Measurements from ENCODE around the gene LRRC41. TPM values are rescaled to one million over a fixed set of nuclear protein-coding genes. Genes with fewer than 3 reads are reported as not detected.
"Not testable (repeated sequence)": the region's sequence is repeated elsewhere in the genome, so short reads cannot be mapped to it uniquely, and the experiment has no call there.

The LRRC41 gene
- total and polyA plus RNA-seq, 7 donors = 21.0 to 65.2 (median 55.1) TPM

DNA sequence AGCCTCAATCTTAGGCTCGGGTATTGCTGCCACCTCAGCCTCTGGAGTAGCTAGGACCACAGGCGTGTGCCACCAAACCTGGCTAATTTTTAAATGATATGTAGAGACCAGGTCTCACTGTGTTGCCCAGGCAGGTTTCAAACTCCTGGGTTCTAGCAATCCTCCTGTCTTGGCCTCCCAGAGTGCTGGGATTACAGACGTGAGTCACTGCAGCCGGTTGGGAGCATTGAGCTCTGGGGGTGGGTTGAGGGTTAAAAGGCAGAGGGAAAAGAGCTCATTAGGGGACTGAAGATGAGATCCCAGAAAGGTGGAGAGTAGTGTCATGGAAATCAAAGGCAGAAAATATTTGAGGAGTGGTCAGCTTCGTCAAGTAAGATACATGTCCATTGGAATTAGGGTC lies 48.7 kb downstream of the LRRC41 start:
- Histone ChIP-seq H3K36me3 (no peaks in the 10 kb centered on the region), H3K27ac (no peak overlapping the region), H3K4me1 (no peaks in the 10 kb centered on the region), H3K9me3 (no peaks in the 10 kb centered on the region), H3K4me3 (no peak overlapping the region), H3K27me3 (no peaks in the 10 kb centered on the region)
- 96% methylated on average over 5 of the region's 5 CpGs for WGBS, 2 donors
- DNase-seq = no peak
- TF ChIP-seq POLR2AphosphoS5 (IDR thresholded peaks at IDR 0.05) (no peak), EP300 (IDR thresholded peaks at IDR 0.05) (no peak), POLR2A (IDR thresholded peaks at IDR 0.05) (no peak)
- TF ChIP-seq, protein P1, sequence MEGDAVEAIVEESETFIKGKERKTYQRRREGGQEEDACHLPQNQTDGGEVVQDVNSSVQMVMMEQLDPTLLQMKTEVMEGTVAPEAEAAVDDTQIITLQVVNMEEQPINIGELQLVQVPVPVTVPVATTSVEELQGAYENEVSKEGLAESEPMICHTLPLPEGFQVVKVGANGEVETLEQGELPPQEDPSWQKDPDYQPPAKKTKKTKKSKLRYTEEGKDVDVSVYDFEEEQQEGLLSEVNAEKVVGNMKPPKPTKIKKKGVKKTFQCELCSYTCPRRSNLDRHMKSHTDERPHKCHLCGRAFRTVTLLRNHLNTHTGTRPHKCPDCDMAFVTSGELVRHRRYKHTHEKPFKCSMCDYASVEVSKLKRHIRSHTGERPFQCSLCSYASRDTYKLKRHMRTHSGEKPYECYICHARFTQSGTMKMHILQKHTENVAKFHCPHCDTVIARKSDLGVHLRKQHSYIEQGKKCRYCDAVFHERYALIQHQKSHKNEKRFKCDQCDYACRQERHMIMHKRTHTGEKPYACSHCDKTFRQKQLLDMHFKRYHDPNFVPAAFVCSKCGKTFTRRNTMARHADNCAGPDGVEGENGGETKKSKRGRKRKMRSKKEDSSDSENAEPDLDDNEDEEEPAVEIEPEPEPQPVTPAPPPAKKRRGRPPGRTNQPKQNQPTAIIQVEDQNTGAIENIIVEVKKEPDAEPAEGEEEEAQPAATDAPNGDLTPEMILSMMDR (IDR thresholded peaks at IDR 0.05) = no peak
- intact Hi-C loops (cut with DNase I) = no loop called here

DNA sequence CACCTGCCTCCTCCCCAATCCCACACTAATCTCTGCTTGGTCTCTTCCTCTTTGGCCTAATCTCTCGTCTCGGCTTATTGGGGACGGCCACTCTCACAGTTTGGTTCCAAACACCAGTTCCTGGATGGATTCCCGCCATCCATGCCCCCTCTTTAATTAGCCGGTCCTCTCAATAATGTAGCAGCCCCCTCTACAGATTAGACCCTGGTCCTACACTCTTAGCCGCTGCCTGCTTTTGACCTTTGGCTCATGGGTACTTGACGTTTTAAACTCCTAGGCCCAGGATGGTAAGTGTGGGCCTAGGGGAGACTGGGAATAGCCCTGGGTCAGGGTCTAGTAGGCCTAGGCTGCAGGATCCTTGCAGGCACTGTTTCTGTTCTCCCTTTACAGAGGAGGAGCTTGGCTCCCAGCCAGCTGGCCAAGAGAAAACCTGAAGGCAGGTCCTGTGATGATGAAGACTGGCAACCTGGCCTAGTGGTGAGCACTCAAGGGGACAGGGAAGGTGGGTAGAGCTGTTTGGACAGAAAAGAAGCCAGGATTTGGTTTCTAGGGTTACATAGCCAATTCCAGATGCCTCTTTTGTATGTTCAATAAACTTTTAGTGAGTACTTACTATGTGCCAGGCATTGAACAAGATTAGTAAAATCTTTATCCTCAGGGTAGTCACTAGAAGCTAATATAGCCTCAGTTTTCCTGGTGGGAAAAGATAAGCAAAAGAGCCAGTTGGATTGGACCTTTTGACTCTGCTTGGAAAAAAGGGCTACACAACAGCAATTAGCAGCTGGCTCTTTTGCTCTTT lies 55.1 kb downstream of the LRRC41 start:
- peaks cover 0 to 15% (median 14%) of the 10 kb centered on the region in 4 donors for H3K4me1 ChIP-seq
- DNase-seq = peak; percentile 69
- no peak overlapping the region for H3K27ac ChIP-seq
- 3 to 5% methylated on average over 7 of the region's 7 CpGs for WGBS, 2 donors
- no peaks in the 10 kb centered on the region for H3K9me3 ChIP-seq
- H3K4me3 ChIP-seq = peak overlapping the region in 3 of 4 donors; percentile 50 to 68 (median 58)
- intact Hi-C loops (cut with DNase I) = no loop called here
- H3K27me3 ChIP-seq = no peaks in the 10 kb centered on the region
- TF ChIP-seq, protein P1 (IDR thresholded peaks at IDR 0.05) = no peak
- no peak for TF ChIP-seq POLR2AphosphoS5 (IDR thresholded peaks at IDR 0.05)
- no peak for TF ChIP-seq EP300 (IDR thresholded peaks at IDR 0.05)
- TF ChIP-seq POLR2A (IDR thresholded peaks at IDR 0.05) = no peak
- no peaks in the 10 kb centered on the region for H3K36me3 ChIP-seq

DNA sequence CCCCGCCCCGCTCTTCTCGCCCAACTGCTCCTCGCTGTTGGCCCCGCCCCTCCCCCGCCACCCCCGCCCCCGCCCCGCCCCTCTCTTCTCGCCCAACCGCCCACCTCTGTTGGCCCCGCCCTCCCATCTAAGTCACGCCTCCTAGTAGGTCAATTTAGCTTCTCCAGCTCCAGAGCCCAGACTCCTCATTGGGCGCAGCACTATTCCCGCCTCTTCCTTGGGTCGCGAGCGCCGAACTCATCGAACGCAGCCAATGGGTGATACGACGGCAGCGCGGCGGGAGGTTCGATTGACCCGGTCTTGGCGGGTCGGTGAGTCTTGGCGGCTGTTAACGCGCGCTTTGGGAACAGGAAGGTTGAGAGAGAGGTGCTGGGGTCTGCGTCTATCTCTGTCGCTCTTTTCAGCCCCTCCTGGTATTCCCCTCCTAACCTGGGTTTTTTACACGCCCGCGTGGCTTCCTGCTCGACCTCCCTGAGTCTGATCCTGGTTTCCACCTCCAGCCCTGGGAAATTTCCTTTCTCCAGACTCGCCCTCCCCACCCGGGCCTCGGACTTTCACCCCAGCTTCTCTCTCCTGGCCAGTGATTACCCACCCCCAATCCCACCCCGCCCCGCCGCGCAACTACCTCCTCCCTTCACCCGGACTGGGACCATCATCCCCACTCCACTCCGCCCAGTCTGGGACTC lies 55.8 kb downstream of the LRRC41 start, which contains the start of gene RAD54L:
RAD54L (plus strand) TSS at position 328 of the 686 bp plus-strand sequence. CDS start 643 bp downstream, outside the sequence.
- Histone ChIP-seq H3K36me3 (no peaks in the 10 kb centered on the region), H3K4me3 (peak within 1 kb of the TSS; percentile 41 to 68 (median 64)), H3K9me3 (no peaks in the 10 kb centered on the region), H3K27me3 (no peaks in the 10 kb centered on the region), H3K4me1 (peaks cover 0 to 15% (median 14%) of the 10 kb centered on the region in 4 donors), H3K27ac (peak within 1 kb of the TSS; percentile 41 to 65 (median 61))
- 2% methylated on average over 49 of the region's 49 CpGs for WGBS, 2 donors
- DNase-seq = peak; percentile 99
- intact Hi-C loops (cut with DNase I) = loop anchor here (1.0 to 2.0 kb wide), 2 partner anchors 45 to 56 kb away; partner anchors contain the start of genes LRRC41, LURAP1 and UQCRH
- TF ChIP-seq, protein P1 (IDR thresholded peaks at IDR 0.05) = no peak
- TF ChIP-seq POLR2AphosphoS5 (IDR thresholded peaks at IDR 0.05) = peak in 2 of 4 donors; percentile 48 to 50

DNA sequence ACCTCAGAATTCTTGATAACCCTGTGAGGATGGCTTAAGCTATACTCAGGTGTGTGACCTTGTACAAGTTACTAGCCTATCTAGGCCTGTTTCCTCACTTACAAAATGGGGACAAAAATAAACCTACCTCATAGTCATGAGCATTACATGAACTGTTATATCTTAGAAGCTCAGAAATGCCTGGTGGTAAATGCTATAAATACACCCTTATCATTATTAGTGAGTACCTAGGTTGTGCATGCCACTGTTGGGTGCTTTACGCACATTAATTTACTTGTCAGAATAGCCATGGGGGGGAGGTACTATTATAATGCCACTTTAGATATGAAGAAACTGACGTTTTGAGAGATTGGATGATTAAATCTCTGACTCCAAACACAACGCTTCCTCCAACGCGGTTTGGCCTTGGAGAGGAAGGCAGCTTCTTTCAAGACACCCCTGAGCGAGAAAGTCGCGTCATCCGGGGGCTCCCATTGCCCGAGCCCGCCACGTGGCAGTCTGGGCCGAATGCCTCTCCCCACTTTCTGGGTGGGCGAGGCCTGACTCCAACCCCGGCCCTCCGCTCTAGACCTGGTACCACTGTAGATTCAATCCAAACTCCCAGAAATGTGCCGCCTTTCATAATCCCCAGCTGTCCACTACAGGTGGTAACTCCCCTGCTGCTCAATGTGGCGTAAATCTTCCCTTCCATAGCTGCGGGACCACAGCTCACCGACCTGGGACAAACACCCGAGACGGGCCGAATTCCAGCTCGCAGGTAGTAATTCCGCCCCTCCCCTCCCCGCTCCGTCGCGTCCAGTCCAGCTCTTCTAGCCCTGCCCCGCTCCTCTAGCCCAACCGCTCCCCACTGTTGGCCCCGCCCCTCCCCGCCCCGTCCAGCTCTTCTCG lies 56.6 kb downstream of the LRRC41 start:
- Histone ChIP-seq H3K9me3 (no peaks in the 10 kb centered on the region), H3K36me3 (no peaks in the 10 kb centered on the region), H3K27me3 (no peaks in the 10 kb centered on the region), H3K4me3 (peak overlapping the region; percentile 41 to 68 (median 64)), H3K27ac (peak overlapping the region; percentile 41 to 65 (median 61)), H3K4me1 (peaks cover 0 to 15% (median 14%) of the 10 kb centered on the region in 4 donors)
- peak; percentile 75 for DNase-seq
- TF ChIP-seq EP300 (IDR thresholded peaks at IDR 0.05) (no peak), POLR2A (IDR thresholded peaks at IDR 0.05) (no peak), POLR2AphosphoS5 (IDR thresholded peaks at IDR 0.05) (no peak)
- TF ChIP-seq, protein P1 (IDR thresholded peaks at IDR 0.05) = no peak
- intact Hi-C loops (cut with DNase I) = loop anchor here (1.0 to 2.0 kb wide), 2 partner anchors 44 to 57 kb away; partner anchors contain the start of genes LRRC41, LURAP1 and UQCRH
- WGBS, 2 donors = 2% methylated on average over 35 of the region's 35 CpGs

DNA sequence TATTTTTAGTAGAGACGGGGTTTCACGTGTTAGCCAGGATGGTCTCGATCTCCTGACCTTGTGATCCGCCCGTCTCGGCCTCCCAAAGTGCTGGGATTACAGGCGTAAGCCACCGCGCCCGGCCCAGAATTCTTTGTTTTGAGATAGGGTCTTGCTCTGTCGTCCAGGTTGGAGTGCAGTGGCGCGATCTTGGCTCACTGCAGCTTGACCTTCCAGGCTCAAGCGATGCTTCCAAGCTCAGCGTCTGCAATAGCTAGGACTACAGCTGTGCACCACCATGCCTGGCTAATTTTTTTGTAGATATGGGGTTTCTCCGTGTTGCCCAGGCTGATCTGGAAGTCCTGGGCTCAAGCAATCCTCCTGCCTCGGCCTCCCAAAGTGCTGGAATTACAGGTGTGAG lies 57.3 kb downstream of the LRRC41 start:
- peaks cover 0 to 15% (median 14%) of the 10 kb centered on the region in 4 donors for H3K4me1 ChIP-seq
- intact Hi-C loops (cut with DNase I) = loop anchor here (2.0 kb wide), 1 partner anchor 43 kb away; the partner anchor contains the start of gene LURAP1
- H3K27me3 ChIP-seq, H3K4me3 ChIP-seq, H3K36me3 ChIP-seq, DNase-seq, H3K27ac ChIP-seq, H3K9me3 ChIP-seq: not testable (repeated sequence)
- WGBS, 2 donors = 94 to 95% methylated on average over 17 of the region's 17 CpGs
